ENCODE measurements around the gene FBXW7. TPM values are rescaled to one million over a fixed set of nuclear protein-coding genes. Genes with fewer than 3 reads are reported as not detected.

Gene FBXW7
- total RNA-seq, 1 donor from 2014 or later: 21.0 TPM

GRCh38 chr4:152443859-152444258 is 92.0 kb downstream of the FBXW7 start:
- Mint-ChIP-seq H3K27me3 (ENCODE audit: unreplicated experiment) (no peaks in the 10 kb centered on the region), H3K4me1 (ENCODE audit: unreplicated experiment) (no peaks in the 10 kb centered on the region), H3K9me3 (ENCODE audit: unreplicated experiment) (no peaks in the 10 kb centered on the region), H3K36me3 (ENCODE audit: unreplicated experiment) (no peaks in the 10 kb centered on the region), H3K27ac (ENCODE audit: unreplicated experiment) (no peak overlapping the region), H3K4me3 (ENCODE audit: unreplicated experiment) (no peak overlapping the region)
- DNase-seq (ENCODE audit: extremely low spot score, unreplicated experiment): no peak
- TF ChIP-seq, protein P1, sequence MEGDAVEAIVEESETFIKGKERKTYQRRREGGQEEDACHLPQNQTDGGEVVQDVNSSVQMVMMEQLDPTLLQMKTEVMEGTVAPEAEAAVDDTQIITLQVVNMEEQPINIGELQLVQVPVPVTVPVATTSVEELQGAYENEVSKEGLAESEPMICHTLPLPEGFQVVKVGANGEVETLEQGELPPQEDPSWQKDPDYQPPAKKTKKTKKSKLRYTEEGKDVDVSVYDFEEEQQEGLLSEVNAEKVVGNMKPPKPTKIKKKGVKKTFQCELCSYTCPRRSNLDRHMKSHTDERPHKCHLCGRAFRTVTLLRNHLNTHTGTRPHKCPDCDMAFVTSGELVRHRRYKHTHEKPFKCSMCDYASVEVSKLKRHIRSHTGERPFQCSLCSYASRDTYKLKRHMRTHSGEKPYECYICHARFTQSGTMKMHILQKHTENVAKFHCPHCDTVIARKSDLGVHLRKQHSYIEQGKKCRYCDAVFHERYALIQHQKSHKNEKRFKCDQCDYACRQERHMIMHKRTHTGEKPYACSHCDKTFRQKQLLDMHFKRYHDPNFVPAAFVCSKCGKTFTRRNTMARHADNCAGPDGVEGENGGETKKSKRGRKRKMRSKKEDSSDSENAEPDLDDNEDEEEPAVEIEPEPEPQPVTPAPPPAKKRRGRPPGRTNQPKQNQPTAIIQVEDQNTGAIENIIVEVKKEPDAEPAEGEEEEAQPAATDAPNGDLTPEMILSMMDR (IDR thresholded peaks at IDR 0.05): no peak

GRCh38 chr4:152437561-152437960 is 98.3 kb downstream of the FBXW7 start:
- H3K4me3 Mint-ChIP-seq (ENCODE audit: unreplicated experiment): no peak overlapping the region
- H3K9me3 Mint-ChIP-seq (ENCODE audit: unreplicated experiment): peaks cover 10% of the 10 kb centered on the region
- H3K27ac Mint-ChIP-seq (ENCODE audit: unreplicated experiment): no peak overlapping the region
- DNase-seq (ENCODE audit: extremely low spot score, unreplicated experiment): no peak
- H3K36me3 Mint-ChIP-seq (ENCODE audit: unreplicated experiment): peaks cover 8% of the 10 kb centered on the region
- no peaks in the 10 kb centered on the region for H3K27me3 Mint-ChIP-seq (ENCODE audit: unreplicated experiment)
- peaks cover 2% of the 10 kb centered on the region for H3K4me1 Mint-ChIP-seq (ENCODE audit: unreplicated experiment)
- TF ChIP-seq, protein P1 (IDR thresholded peaks at IDR 0.05): no peak

GRCh38 chr4:152436384-152436783 is 99.5 kb downstream of the FBXW7 start:
- no peak for DNase-seq (ENCODE audit: extremely low spot score, unreplicated experiment)
- Mint-ChIP-seq H3K27ac (ENCODE audit: unreplicated experiment) (no peak overlapping the region), H3K9me3 (ENCODE audit: unreplicated experiment) (peaks cover 10% of the 10 kb centered on the region), H3K4me3 (ENCODE audit: unreplicated experiment) (no peak overlapping the region), H3K27me3 (ENCODE audit: unreplicated experiment) (no peaks in the 10 kb centered on the region), H3K36me3 (ENCODE audit: unreplicated experiment) (peaks cover 8% of the 10 kb centered on the region), H3K4me1 (ENCODE audit: unreplicated experiment) (peaks cover 3% of the 10 kb centered on the region)
- TF ChIP-seq, protein P1 (IDR thresholded peaks at IDR 0.05): no peak

GRCh38 chr4:152434011-152434410 is 101.9 kb downstream of the FBXW7 start:
- Mint-ChIP-seq H3K36me3 (ENCODE audit: unreplicated experiment) (peaks cover 8% of the 10 kb centered on the region), H3K4me1 (ENCODE audit: unreplicated experiment) (peaks cover 3% of the 10 kb centered on the region), H3K27ac (ENCODE audit: unreplicated experiment) (no peak overlapping the region), H3K27me3 (ENCODE audit: unreplicated experiment) (no peaks in the 10 kb centered on the region), H3K4me3 (ENCODE audit: unreplicated experiment) (no peak overlapping the region), H3K9me3 (ENCODE audit: unreplicated experiment) (peaks cover 10% of the 10 kb centered on the region)
- TF ChIP-seq, protein P1 (IDR thresholded peaks at IDR 0.05): no peak
- no peak for DNase-seq (ENCODE audit: extremely low spot score, unreplicated experiment)

GRCh38 chr4:152431784-152432183 is 104.1 kb downstream of the FBXW7 start:
- H3K4me1 Mint-ChIP-seq (ENCODE audit: unreplicated experiment): peaks cover 3% of the 10 kb centered on the region
- TF ChIP-seq, protein P1 (IDR thresholded peaks at IDR 0.05): no peak
- peaks cover 6% of the 10 kb centered on the region for H3K9me3 Mint-ChIP-seq (ENCODE audit: unreplicated experiment)
- H3K4me3 Mint-ChIP-seq (ENCODE audit: unreplicated experiment): no peak overlapping the region
- no peak for DNase-seq (ENCODE audit: extremely low spot score, unreplicated experiment)
- no peak overlapping the region for H3K27ac Mint-ChIP-seq (ENCODE audit: unreplicated experiment)
- H3K27me3 Mint-ChIP-seq (ENCODE audit: unreplicated experiment): no peaks in the 10 kb centered on the region
- H3K36me3 Mint-ChIP-seq (ENCODE audit: unreplicated experiment): peaks cover 4% of the 10 kb centered on the region

All from osteocyte (in vitro differentiated cells).